ENCODE data around the gene ARHGEF37. TPM values are rescaled to one million over a fixed set of nuclear protein-coding genes. Genes with fewer than 3 reads are reported as not detected.

The ARHGEF37 gene
- total RNA-seq, 2 experiments from 2014 or later: 1.1 TPM

DNA sequence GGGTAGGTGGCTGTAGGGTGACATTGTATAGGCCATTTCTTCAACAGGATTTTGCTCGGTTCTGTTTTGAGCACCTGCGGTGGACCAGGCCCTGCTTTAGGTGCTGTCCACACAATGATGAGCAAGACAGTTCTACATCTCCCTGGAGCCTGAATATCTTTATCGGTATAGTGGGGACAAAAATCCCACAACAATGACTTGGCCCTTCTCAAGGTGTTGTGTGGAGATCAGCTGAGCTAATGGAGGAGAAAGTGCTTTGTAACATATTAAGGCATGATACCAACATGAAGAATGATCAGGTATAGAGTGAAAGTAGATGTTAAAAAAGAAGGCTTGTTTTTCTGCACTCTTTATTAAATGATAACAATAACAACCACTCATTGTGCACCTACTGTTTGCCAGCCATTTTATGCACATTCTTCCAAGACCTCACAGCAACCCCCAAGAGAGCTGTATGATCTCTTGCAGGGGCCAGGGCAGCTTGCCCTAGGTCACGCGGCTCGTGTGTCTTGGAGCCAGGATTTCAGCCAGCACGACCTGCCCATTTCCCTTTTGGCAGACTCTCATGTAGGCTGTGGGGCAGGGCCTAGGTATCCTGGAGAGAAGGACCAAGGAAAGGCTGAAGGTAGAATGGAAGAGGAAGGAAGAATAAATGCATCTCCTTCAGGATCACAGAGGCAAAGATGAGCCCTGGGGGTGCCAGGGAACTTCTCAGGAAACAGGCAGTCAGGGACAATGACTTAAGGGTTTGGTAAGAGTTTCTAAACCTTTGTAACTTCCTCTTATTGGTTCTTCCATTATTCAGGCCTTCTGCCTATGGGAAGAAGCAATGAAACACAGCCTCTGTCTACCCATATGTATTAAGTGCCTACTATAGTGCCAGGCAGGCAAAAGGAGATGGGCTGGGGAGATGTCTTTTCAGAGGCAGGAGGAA lies 98.8 kb downstream of the ARHGEF37 start:
- H3K4me1 Mint-ChIP-seq (ENCODE audit: low read depth): no peaks in the 10 kb centered on the region
- CTCF ChIA-PET: interaction anchor here (1.1 to 1.4 kb wide), 2 partner anchors 13 to 23 kb away, joined by 3 read pairs; no protein-coding TSS in a partner anchor
- ATAC-seq (no peak), DNase-seq (no peak)
- no peaks in the 10 kb centered on the region for H3K9me3 Mint-ChIP-seq
- H3K27ac Mint-ChIP-seq: no peak overlapping the region
- TF ChIP-seq, protein P1, sequence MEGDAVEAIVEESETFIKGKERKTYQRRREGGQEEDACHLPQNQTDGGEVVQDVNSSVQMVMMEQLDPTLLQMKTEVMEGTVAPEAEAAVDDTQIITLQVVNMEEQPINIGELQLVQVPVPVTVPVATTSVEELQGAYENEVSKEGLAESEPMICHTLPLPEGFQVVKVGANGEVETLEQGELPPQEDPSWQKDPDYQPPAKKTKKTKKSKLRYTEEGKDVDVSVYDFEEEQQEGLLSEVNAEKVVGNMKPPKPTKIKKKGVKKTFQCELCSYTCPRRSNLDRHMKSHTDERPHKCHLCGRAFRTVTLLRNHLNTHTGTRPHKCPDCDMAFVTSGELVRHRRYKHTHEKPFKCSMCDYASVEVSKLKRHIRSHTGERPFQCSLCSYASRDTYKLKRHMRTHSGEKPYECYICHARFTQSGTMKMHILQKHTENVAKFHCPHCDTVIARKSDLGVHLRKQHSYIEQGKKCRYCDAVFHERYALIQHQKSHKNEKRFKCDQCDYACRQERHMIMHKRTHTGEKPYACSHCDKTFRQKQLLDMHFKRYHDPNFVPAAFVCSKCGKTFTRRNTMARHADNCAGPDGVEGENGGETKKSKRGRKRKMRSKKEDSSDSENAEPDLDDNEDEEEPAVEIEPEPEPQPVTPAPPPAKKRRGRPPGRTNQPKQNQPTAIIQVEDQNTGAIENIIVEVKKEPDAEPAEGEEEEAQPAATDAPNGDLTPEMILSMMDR (IDR thresholded peaks at IDR 0.05): no peak
- H3K36me3 Mint-ChIP-seq (ENCODE audit: low read depth): no peaks in the 10 kb centered on the region
- no peak overlapping the region for H3K4me3 Mint-ChIP-seq
- intact Hi-C loops (cut with micrococcal nuclease): no loop called here
- H3K27me3 Mint-ChIP-seq: peaks cover 19% of the 10 kb centered on the region
- POLR2A ChIA-PET: no interaction called here

DNA sequence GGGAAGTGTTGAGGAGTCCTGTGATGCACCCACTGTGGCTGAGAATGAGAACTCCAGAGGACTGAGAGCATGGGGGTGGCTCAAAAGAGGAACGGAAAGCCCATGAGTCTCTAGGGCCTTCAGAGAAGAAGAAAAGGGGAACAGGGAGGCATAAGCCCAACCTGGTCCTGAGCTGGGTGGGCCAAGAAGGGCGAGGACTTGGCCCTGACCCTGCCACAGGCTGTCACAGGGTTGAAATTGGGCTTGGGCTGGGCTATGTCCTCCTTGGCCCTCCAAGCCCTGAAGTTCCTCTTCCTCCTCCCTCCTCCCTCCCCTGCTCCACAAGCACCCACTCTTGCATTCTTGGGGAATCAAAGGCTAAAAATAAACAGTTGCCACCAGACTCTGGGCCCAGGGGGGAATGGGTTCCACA lies 99.5 kb downstream of the ARHGEF37 start:
- Mint-ChIP-seq H3K4me1 (ENCODE audit: low read depth) (no peaks in the 10 kb centered on the region), H3K4me3 (no peak overlapping the region), H3K9me3 (no peaks in the 10 kb centered on the region), H3K36me3 (ENCODE audit: low read depth) (no peaks in the 10 kb centered on the region), H3K27me3 (peaks cover 17% of the 10 kb centered on the region), H3K27ac (no peak overlapping the region)
- intact Hi-C loops (cut with micrococcal nuclease): no loop called here
- ChIA-PET CTCF (interaction anchor here (1.1 kb wide), 1 partner anchor 14 kb away, joined by 3 read pairs; no protein-coding TSS in a partner anchor), POLR2A (no interaction called here)
- TF ChIP-seq, protein P1 (IDR thresholded peaks at IDR 0.05): no peak
- no peak for DNase-seq
- ATAC-seq: no peak

DNA sequence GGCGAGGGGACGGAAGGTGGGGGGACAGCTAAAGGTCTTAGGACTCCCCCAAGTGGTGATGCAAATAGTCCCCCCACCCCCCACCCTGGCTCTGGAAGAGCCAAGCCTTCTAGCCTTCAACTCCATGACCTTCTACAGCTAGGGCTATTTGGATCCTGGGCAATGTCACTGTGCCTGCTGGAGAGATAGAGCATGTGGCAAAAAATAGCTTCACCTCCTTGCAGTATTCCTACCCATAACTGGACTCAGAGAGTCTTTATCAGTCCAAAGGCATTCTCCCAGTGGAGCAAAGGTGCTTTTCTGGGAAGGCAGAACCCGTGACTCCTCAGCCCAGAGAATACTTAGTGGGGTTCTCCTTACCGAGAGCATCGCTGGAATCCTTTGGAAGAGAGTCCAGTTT lies 100.0 kb downstream of the ARHGEF37 start:
- ChIA-PET CTCF (no interaction called here), POLR2A (no interaction called here)
- ATAC-seq: no peak
- intact Hi-C loops (cut with micrococcal nuclease): no loop called here
- Mint-ChIP-seq H3K36me3 (ENCODE audit: low read depth) (no peaks in the 10 kb centered on the region), H3K4me1 (ENCODE audit: low read depth) (no peaks in the 10 kb centered on the region), H3K27me3 (peaks cover 19% of the 10 kb centered on the region), H3K4me3 (no peak overlapping the region), H3K9me3 (no peaks in the 10 kb centered on the region), H3K27ac (no peak overlapping the region)
- no peak for DNase-seq
- TF ChIP-seq, protein P1 (IDR thresholded peaks at IDR 0.05): no peak

DNA sequence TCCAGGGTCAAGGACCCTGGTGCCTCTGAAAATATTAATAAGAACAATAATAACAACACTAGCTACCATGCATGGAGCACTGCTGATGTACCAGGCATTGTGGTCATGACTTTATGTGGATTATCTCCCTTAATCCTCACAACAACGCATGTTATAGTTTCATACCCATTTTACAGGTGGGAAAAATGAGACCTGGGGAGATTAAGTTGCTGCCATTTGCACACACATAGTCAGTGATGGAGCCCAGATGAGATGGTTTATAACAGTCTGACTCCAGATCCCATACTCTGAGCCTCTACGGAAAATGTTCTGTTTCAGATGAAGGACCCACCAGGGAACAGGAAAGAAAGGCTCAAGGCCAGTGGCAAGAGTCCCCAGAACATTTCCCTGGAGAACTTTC lies 100.6 kb downstream of the ARHGEF37 start:
- TF ChIP-seq, protein P1 (IDR thresholded peaks at IDR 0.05): no peak
- ChIA-PET POLR2A (no interaction called here), CTCF (no interaction called here)
- no peaks in the 10 kb centered on the region for H3K9me3 Mint-ChIP-seq
- no peak for ATAC-seq
- H3K4me3 Mint-ChIP-seq: no peak overlapping the region
- no peak for DNase-seq
- peaks cover 23% of the 10 kb centered on the region for H3K27me3 Mint-ChIP-seq
- no peak overlapping the region for H3K27ac Mint-ChIP-seq
- no peaks in the 10 kb centered on the region for H3K4me1 Mint-ChIP-seq (ENCODE audit: low read depth)
- intact Hi-C loops (cut with micrococcal nuclease): no loop called here
- no peaks in the 10 kb centered on the region for H3K36me3 Mint-ChIP-seq (ENCODE audit: low read depth)

DNA sequence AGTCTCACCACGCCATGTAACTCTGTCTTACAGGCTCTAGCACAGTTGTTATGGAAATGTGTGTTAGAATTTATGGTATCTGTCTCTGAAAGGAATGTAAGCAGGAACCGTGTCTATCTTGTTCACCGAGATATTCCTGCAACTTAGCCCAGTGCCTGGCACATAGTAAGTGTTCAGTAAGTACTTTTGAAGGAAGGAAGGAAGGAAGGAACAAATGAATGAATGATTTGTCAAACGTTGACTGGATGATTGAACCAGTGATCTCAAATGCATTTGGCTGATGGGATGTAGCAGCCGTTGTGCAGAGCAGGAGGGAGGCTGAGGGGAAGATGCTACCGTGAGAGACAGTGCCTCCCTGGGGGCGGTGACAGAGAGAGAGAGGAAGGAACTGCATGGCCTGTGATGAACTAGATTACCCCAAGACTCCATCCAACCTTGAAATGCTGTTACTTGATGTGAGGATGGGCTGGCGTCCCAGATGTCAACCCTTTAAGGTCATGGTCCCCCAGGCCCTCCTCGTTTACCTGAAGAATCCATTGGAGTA lies 101.3 kb downstream of the ARHGEF37 start:
- no peak for ATAC-seq
- no peak overlapping the region for H3K4me3 Mint-ChIP-seq
- TF ChIP-seq, protein P1 (IDR thresholded peaks at IDR 0.05): no peak
- H3K27me3 Mint-ChIP-seq: peaks cover 25% of the 10 kb centered on the region
- no peak overlapping the region for H3K27ac Mint-ChIP-seq
- CTCF ChIA-PET: interaction anchor here (1.2 kb wide), 1 partner anchor 151 kb away, joined by 3 read pairs; no protein-coding TSS in a partner anchor
- POLR2A ChIA-PET: no interaction called here
- no peaks in the 10 kb centered on the region for H3K4me1 Mint-ChIP-seq (ENCODE audit: low read depth)
- DNase-seq: no peak
- intact Hi-C loops (cut with micrococcal nuclease): no loop called here
- no peaks in the 10 kb centered on the region for H3K9me3 Mint-ChIP-seq
- H3K36me3 Mint-ChIP-seq (ENCODE audit: low read depth): no peaks in the 10 kb centered on the region
